Effector memory CD8-positive, alpha-beta T cell (primary cell): Measurements from ENCODE around the gene FGF8.
A peak's percentile ranks its signal among the peaks of the same experiment; 100 is the strongest.

Source experiments
- ATAC-seq: fragments of 150-1000 bp; cut with Tn5 transposase; replicated peaks from 2 replicates; pipeline ENCODE4 v1.10.0; 2021; ENCODE audit warnings: mild to moderate bottlenecking, moderate library complexity
- DNase-seq, 3 experiments: peaks; one replicate each; pipeline ENCODE4 v3.0.0; 2021
- H3K27ac Mint-ChIP-seq, 2 donors: one replicate each; pipeline ENCODE4 v1.8.0; 2022; ENCODE audit warnings: mild to moderate bottlenecking in 2 of 2, mixed read lengths in 2 of 2, moderate library complexity in 2 of 2
- H3K27me3 Mint-ChIP-seq, 2 donors: one replicate each; pipeline ENCODE4 v1.8.0; 2022; ENCODE audit warnings: mixed read lengths in 2 of 2
- H3K36me3 Mint-ChIP-seq: one replicate; pipeline ENCODE4 v1.8.0; 2022; ENCODE audit warnings: mild to moderate bottlenecking, moderate library complexity, mixed read lengths; ENCODE audit not compliant: insufficient read depth
- H3K4me1 Mint-ChIP-seq, 2 donors: one replicate each; pipeline ENCODE4 v1.8.0; 2022; ENCODE audit warnings: low read depth in 2 of 2, mixed read lengths in 2 of 2
- H3K4me3 Mint-ChIP-seq, 2 donors: one replicate each; pipeline ENCODE4 v1.8.0; 2022; ENCODE audit warnings: mild to moderate bottlenecking in 2 of 2, mixed read lengths in 2 of 2, moderate library complexity in 2 of 2
- H3K9me3 Mint-ChIP-seq, 2 donors: one replicate each; pipeline ENCODE4 v1.8.0; 2022; ENCODE audit warnings: mixed read lengths in 2 of 2
- total RNA-seq, 9 experiments: gene quantifications; one replicate each; lab custom pipeline; 2026; lab: John Stamatoyannopoulos, UW

The FGF8 gene
- total RNA-seq: 0 to 0.39 (median 0.07) reads per million in 9 experiments

DNA sequence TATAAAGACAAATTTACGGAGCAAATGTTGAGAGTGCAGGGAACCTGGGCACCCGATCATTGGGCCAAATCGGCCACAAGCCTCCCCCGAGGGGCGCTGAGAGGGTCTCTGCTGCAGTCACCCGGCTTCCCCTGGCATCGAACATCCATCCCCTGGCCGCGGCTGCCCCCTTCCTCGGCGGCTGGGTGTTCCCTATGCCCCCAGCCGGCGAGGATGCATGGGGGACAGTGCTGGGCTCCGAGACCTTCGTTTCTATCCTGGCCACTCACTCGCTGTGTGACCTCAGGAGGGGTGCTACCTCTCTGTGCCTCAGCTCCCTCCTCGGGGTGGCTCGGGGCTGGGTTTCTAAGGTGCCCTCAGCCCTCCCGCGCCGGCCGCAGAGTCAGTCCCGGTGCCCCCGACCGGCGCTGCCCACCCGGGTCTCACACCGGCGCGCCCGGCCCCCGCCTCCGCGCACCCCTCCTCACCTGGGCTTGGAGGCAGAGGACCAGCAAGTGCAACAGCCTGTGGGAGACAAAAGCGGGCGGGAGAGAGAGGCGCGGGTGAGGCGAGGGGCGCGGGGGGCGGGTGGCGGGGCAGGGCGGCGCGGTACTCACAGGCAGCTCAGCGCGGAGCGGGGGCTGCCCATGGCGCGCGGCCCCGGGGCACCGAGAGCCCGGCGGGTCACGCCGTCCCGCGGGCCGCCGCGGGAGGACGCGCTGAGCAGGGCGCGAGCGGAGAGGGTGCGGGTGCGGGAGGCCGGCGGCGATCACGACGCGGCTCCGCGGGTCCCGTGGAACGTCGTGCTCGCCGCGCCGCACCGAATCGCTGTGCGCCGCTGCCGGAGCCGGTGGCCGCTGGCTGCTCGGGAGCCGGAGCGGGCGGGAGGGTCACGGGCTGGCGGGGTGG, at the start of gene FGF8:
FGF8 (minus strand) TSS at position 842 of the 888 bp plus-strand sequence; CDS start at position 628, 214 bp downstream.
- no peak for DNase-seq
- no peaks in the 10 kb centered on the region for H3K9me3 Mint-ChIP-seq

GRCh38 chr10:101824736-101825135, 48.8 kb upstream of the FGF8 start:
- Mint-ChIP-seq H3K27me3 (no peaks in the 10 kb centered on the region), H3K4me1 (peaks cover 4 to 6% of the 10 kb centered on the region in 2 donors), H3K4me3 (no peak overlapping the region), H3K9me3 (no peaks in the 10 kb centered on the region), H3K36me3 (peaks cover 2% of the 10 kb centered on the region), H3K27ac (no peak overlapping the region)
- ATAC-seq (no peak), DNase-seq (no peak)

More for the DNA sequence above, at the start of gene FGF8:
- Mint-ChIP-seq H3K4me3 (peak within 1 kb of the TSS; percentile 61 to 78), H3K4me1 (peaks cover 20 to 39% of the 10 kb centered on the region in 2 donors), H3K27me3 (peaks cover 66 to 82% of the 10 kb centered on the region in 2 donors), H3K27ac (no peak within 1 kb of the TSS), H3K36me3 (peaks cover 3% of the 10 kb centered on the region)
- ATAC-seq: peak; percentile 26

GRCh38 chr10:101818872-101819633, 43.1 kb upstream of the FGF8 start:
- ATAC-seq: peak; percentile 43
- Mint-ChIP-seq H3K4me1 (peaks cover 25 to 39% of the 10 kb centered on the region in 2 donors), H3K36me3 (peaks cover 26% of the 10 kb centered on the region), H3K27ac (peak overlapping the region; percentile 95 to 98), H3K9me3 (no peaks in the 10 kb centered on the region), H3K4me3 (peak overlapping the region; percentile 88 to 98), H3K27me3 (no peaks in the 10 kb centered on the region)
- DNase-seq: no peak

GRCh38 chr10:101818119-101818871, 42.4 kb upstream of the FGF8 start, which contains the start of gene OGA:
Gene OGA, minus strand, starts transcription at chr10:101818444. Its CDS starts 422 bp downstream, at chr10:101818022.
- peak; percentile 95 to 97 (median 96) for DNase-seq
- Mint-ChIP-seq H3K36me3 (peaks cover 34% of the 10 kb centered on the region), H3K27me3 (no peaks in the 10 kb centered on the region), H3K4me1 (peaks cover 30 to 46% of the 10 kb centered on the region in 2 donors), H3K9me3 (no peaks in the 10 kb centered on the region), H3K4me3 (peak within 1 kb of the TSS; percentile 88 to 98), H3K27ac (peak within 1 kb of the TSS; percentile 95 to 98)
- peak; percentile 90 for ATAC-seq

- peaks cover 42% of the 10 kb centered on the region for H3K36me3 Mint-ChIP-seq
- ATAC-seq: peak; percentile 11
Observed at GRCh38 chr10:101817337-101818118, 41.6 kb upstream of the FGF8 start.

DNA sequence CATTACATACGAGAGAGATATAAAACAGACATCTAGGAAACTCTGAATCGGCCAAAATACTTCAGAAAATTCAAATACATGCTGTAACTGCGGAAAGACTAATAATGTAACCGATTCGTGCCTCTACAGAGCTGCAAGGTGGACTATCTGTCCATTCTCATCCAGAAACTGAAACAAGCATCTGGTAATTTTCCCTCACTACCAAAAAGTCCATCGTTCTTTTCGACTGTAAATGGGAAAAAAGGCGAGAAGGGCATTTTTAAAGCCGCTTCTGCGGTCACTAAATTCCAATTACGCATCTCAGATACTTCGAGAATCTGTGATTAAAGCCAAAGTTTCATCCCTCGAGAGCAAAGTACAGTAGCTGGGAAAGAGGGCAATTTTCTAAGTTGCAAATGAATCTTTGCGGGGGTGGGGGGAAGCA, 41.0 kb upstream of the FGF8 start:
- Mint-ChIP-seq H3K4me1 (peaks cover 35 to 58% of the 10 kb centered on the region in 2 donors), H3K36me3 (peaks cover 48% of the 10 kb centered on the region), H3K9me3 (no peaks in the 10 kb centered on the region), H3K27me3 (no peaks in the 10 kb centered on the region), H3K27ac (peak overlapping the region; percentile 95 to 98), H3K4me3 (peak overlapping the region; percentile 88 to 98)
- DNase-seq: no peak
- no peak for ATAC-seq

More at GRCh38 chr10:101817337-101818118, 41.6 kb upstream of the FGF8 start:
- Mint-ChIP-seq H3K4me1 (peaks cover 35 to 54% of the 10 kb centered on the region in 2 donors), H3K9me3 (no peaks in the 10 kb centered on the region), H3K27me3 (no peaks in the 10 kb centered on the region), H3K4me3 (peak overlapping the region; percentile 88 to 98), H3K27ac (peak overlapping the region; percentile 95 to 98)
- peak in 2 of 3 experiments; percentile 37 to 45 for DNase-seq

DNA sequence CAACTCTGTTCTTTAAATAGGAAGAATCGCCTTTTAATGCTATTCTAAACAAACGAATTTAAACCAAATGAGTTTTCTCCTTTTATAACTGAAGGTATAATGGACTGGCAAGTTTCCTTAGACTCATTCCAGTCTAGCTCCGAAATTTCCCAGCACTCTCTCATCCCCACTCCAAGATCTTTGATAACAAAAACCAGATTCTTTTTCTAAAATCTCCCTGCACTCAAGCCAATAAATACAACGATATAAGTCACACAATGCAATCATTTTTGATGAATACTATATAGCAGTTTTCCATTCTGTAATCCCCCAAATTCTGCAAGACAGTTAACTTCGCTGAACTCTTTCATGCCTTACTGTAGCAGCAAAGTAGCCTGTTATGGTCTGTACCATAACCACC, 40.5 kb upstream of the FGF8 start:
- Mint-ChIP-seq H3K9me3 (no peaks in the 10 kb centered on the region), H3K4me3 (peak overlapping the region; percentile 88 to 98), H3K36me3 (peaks cover 53% of the 10 kb centered on the region), H3K4me1 (peaks cover 35 to 56% of the 10 kb centered on the region in 2 donors), H3K27ac (peak overlapping the region; percentile 95 to 98), H3K27me3 (no peaks in the 10 kb centered on the region)
- DNase-seq (no peak), ATAC-seq (no peak)

DNA sequence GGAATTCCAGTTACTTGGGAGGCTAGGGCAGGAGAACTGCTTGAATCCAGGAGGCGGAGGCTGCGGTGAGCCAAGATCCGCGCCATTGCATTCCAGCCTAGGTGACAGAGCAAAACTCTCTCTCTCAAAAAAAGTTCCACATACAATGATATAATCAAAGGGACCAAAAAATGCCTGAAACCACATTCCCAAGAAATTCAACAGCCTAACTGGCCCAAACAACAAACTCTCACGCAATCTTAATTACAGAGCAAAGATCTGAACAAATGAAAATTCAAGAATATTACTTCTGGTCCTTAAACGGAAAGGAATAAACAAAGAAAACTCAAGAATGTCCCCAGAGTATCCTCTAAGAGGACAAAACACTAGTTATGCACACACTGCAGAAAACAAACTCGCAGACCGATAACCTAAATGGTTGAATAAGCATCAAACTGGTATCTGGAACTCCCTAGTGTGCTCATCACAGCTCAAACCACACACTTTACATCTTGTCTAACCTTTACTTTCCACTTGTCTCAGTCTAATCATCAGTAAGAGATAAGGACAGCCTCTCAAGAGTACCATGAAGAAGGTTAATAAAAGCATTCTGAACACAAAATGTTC, 38.7 kb upstream of the FGF8 start:
- Mint-ChIP-seq H3K4me3 (peak overlapping the region; percentile 88 to 98), H3K27me3 (no peaks in the 10 kb centered on the region), H3K36me3 (peaks cover 71% of the 10 kb centered on the region), H3K4me1 (peaks cover 35 to 58% of the 10 kb centered on the region in 2 donors), H3K9me3 (no peaks in the 10 kb centered on the region), H3K27ac (peak overlapping the region; percentile 95 to 98)
- DNase-seq (no peak), ATAC-seq (no peak)

DNA sequence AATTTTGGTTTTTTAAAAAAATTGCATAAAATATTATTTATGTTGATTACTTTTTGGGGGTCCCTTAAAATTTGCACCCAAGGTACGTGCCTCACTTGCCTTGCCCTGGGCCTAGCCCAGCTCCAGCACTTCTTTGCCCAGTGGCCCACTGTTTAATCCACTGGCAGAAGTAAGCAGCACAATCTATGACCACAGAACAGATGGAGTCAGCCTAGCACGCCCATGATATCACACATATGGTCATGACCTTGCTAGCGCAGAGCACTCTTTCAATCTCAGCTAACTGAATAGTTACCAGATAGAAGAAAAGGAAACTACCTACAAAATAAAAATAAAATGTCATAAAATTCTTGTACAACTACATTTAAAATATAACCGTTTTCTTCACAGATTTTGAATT, 36.7 kb upstream of the FGF8 start:
- DNase-seq (no peak), ATAC-seq (no peak)
- Mint-ChIP-seq H3K4me3 (peak overlapping the region; percentile 14 to 98), H3K36me3 (peaks cover 78% of the 10 kb centered on the region), H3K27me3 (no peaks in the 10 kb centered on the region), H3K4me1 (peaks cover 26 to 52% of the 10 kb centered on the region in 2 donors), H3K27ac (peak overlapping the region; percentile 8 to 56), H3K9me3 (no peaks in the 10 kb centered on the region)

DNA sequence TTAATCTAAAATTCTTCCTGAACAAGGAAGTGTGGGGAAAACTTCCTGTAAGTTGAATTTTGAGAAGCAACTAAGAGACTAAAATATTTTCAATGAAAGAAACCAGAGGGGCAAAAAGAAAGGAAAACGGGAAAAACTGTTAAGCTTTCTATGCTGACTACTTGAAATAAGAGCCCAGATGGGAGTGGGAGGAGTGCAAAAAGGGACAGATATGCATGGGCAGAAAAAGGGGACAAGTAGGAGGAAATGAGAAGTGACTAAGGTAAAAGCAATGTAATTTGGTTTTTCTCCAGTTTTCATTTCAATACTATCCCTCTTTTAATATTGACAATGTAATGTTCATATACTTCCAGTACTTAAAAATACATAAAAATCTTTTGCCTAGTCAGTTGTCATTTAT, 31.2 kb upstream of the FGF8 start:
- H3K36me3 Mint-ChIP-seq: peaks cover 100% of the 10 kb centered on the region
- DNase-seq: no peak
- no peak overlapping the region for H3K4me3 Mint-ChIP-seq
- H3K27ac Mint-ChIP-seq: peak overlapping the region in 1 of 2 donors; percentile 45
- peaks cover 7 to 18% of the 10 kb centered on the region in 2 donors for H3K4me1 Mint-ChIP-seq
- no peak for ATAC-seq
- H3K9me3 Mint-ChIP-seq: no peaks in the 10 kb centered on the region
- H3K27me3 Mint-ChIP-seq: no peaks in the 10 kb centered on the region

DNA sequence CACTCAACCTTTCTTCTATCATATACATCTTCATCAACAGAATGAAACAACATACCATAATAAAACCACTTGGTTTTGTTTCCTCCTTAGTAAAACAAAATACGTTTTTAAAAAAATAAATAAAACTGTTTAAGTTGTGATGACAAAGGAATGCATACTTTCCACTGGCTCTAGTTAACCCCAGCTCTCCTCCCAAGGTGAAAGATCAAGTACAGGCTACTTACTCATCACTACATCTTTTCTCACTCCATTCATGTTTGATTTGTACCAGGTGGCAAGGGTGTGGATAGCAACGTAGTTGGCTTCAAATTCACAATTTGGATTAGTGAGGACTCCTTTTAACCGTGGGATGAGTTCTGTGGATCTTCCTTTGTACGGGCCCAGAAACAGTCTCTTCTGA, 27.6 kb upstream of the FGF8 start:
- Mint-ChIP-seq H3K27ac (no peak overlapping the region), H3K36me3 (peaks cover 100% of the 10 kb centered on the region), H3K4me3 (no peak overlapping the region)

More for the DNA sequence above, 27.6 kb upstream of the FGF8 start:
- no peaks in the 10 kb centered on the region for H3K27me3 Mint-ChIP-seq
- no peak for DNase-seq
- no peaks in the 10 kb centered on the region for H3K9me3 Mint-ChIP-seq
- ATAC-seq: no peak
- H3K4me1 Mint-ChIP-seq: peaks cover 16 to 35% of the 10 kb centered on the region in 2 donors
